PC-9 (cell line): ENCODE results near the gene OR13C2.

ENCODE experiments used
- EZH2 ChIP-seq: fragments of 200-600 bp; sonication (generic); IDR thresholded peaks from 2 replicates; pipeline ENCODE4 v1.8.0; 2017; ENCODE audit warnings: antibody characterized with exemption, low read depth
- TF ChIP-seq, protein P1 (sequence below): fragments of 200-600 bp; sonication (generic); conservative IDR thresholded peaks from 2 replicates; pipeline ENCODE4 v1.6.1; 2017; ENCODE audit warnings: mixed run types, antibody characterized with exemption, mild to moderate bottlenecking, moderate library complexity

DNA sequence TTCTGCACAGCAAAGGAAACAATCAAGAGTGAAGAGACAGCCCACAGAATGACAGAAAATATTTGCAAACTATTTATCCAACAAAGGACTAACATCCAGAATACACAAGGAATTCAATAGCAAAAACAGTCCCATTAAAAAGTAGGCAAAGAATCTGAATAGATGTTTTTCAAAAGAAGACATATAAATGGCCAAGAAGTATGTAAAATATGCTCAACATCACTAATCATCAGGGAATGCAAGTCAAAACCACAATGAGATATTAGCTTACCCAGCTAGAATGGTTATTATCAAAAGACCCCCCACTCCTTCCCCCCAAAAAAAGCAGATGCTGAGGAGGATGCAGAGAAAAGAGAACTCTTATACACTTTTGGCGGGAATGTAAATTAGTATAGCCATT lies 49.9 kb downstream of the OR13C2 start:
- TF ChIP-seq, protein P1, sequence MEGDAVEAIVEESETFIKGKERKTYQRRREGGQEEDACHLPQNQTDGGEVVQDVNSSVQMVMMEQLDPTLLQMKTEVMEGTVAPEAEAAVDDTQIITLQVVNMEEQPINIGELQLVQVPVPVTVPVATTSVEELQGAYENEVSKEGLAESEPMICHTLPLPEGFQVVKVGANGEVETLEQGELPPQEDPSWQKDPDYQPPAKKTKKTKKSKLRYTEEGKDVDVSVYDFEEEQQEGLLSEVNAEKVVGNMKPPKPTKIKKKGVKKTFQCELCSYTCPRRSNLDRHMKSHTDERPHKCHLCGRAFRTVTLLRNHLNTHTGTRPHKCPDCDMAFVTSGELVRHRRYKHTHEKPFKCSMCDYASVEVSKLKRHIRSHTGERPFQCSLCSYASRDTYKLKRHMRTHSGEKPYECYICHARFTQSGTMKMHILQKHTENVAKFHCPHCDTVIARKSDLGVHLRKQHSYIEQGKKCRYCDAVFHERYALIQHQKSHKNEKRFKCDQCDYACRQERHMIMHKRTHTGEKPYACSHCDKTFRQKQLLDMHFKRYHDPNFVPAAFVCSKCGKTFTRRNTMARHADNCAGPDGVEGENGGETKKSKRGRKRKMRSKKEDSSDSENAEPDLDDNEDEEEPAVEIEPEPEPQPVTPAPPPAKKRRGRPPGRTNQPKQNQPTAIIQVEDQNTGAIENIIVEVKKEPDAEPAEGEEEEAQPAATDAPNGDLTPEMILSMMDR: no peak
- no peak for TF ChIP-seq EZH2
